Head of caudate nucleus (tissue), 42 donors: ENCODE results near the gene UNCX.
"Not testable (repeated sequence)": the region's sequence is repeated elsewhere in the genome, so short reads cannot be mapped to it uniquely, and the experiment has no call there.

Source experiments
- DNase-seq, 42 donors: peaks; one replicate each; pipeline versions ENCODE4 v3.0.0 to v3.0.0-alpha.2; 2020 to 2021; ENCODE audit warnings: mixed read lengths in 7 of 42
- intact Hi-C: fragments of 100-400 bp; cut with DNase I; formaldehyde crosslinking; loops from one replicate; pipeline ENCODE4 v1.15.0; 2022

Gene UNCX

DNA sequence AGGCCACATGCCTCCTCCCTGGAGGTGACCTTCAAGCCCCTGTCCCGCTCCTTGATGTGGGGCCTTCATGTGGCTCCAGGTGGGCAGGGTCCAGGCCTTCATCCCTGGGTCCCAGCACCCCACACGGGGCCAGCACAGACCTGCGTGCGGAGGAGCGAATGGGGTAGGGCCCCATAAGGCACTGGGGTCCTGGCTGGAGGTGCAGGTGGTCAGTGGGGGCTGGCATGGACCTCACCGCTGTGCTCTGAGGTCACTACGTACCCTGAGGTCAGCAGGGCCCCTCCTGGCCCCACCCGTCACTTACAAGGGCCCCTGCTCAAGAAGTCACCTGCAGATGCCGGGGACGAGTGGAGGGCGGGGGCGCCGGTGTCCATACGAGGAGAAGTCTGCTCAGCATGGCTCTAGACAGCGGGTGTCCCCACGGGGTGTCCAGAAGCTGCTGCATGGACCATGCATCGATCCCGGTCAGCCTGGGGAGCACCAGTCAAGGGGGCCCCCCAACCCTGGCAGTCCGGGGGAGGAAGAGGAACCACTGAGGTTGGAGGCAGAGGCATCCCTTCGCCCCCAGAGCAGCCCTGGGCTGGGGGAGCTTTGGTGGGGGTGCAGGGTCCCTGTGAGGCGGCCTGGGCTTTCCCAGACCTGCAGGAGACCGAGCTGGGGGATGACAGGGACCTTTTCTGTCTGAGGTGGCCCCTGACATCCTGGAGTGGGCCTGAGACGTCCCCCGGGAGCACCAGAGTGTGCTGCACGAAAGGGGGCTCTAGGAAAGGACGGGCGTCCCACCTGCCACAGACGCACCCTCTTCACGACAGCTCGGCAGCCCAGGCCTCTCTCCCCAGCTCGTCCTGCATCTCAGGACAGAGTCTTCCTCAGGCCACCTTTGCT is 34.6 kb downstream of the UNCX start:
- intact Hi-C loops: no loop called here
- no peak for DNase-seq

DNA sequence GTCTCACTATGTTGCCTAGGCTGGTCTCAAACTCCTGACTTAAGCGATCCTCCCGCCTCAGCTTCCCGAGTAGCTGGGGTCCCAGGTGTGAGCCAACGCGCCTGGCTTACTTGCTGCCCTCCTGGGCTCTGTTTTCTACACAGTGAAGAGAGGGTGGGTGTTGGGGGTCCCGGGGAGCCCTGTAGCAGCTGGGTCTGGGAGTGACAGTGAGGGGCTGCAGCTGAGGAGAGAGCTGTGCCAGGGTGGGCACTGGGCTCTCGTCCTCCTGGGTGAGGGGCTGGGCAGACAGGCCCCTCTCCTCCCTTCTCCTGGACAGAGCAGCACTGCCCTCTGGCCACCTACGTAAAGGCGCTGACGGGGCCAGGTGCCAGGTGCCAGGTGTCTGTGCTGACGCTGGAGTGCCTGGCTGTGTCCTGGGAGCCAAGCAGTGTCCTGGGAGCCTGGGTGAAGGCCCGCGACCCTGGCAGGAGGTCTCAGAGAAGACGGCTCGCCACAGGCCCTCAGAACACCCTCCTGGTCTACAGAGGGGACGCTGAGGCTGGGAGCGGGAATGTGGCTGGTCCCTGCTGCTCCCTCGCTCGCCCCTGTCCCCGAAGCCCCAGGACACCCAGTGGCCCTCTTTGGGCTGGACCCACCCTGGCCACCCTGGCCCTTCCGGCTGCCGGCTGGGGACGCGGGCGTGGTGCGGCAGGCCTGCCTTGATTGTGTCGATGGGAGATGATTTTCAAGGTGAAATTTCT is 35.6 kb downstream of the UNCX start:
- DNase-seq: no peak
- intact Hi-C loops: no loop called here

- no peak for DNase-seq
- intact Hi-C loops: no loop called here
Observed at GRCh38 chr7:1268866-1269265, 36.2 kb downstream of the UNCX start.

DNA sequence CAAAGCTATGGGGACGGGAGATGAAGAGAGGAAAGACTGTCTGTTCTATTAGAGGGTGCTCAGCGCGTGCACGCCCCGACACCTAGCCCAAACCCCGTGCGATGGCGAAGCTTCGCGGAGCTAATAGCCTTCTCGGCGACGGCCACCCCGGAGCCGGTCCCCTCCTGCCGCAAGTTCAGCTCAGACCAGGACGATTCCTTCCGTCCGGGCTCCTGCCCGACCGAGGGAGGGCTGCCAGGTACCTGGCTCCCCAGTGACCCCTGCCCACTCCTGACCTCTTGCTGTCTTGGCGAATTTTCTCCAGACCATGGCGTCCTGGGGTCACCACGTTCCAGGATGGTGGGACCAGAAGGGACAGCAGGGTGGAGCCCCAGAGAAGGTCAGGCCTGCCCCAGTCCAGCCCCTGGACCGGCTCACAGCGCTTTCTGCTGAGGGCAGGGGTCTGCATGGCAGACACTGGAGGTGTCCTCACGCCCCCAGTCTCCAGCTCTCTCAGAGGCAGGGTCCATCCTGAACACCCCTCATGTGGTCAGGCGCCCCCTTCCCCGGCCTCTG is 36.7 kb downstream of the UNCX start:
- no peak for DNase-seq
- intact Hi-C loops: no loop called here

GRCh38 chr7:1270181-1270580 is 37.5 kb downstream of the UNCX start:
- no peak for DNase-seq
- intact Hi-C loops: no loop called here

DNA sequence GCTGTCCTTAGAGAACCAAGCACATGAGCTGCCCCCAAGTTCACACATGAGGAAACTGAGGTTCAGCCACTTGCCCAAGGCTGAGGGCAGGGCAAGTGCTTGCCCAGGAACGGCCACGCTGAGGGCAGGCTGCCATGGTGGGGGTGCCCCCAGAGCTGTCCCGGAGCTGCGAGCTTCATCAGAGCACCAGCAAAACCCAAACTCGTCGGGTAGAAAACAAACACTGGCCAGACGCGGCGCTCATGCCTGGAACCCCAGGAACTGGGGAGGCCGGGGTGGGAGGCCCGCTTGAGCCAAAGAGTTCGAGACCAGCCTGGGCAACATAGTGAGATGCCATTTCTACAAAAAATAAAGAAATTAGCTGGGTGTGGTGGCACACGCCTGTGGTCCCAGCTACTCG is 38.4 kb downstream of the UNCX start:
- intact Hi-C loops: no loop called here

GRCh38 chr7:1271656-1272055 is 39.0 kb downstream of the UNCX start:
- intact Hi-C loops: no loop called here
- no peak for DNase-seq

More for the DNA sequence above, 38.4 kb downstream of the UNCX start:
- no peak for DNase-seq

- DNase-seq, intact Hi-C loops: not testable (repeated sequence)
Observed at GRCh38 chr7:1272136-1272535, 39.5 kb downstream of the UNCX start.

DNA sequence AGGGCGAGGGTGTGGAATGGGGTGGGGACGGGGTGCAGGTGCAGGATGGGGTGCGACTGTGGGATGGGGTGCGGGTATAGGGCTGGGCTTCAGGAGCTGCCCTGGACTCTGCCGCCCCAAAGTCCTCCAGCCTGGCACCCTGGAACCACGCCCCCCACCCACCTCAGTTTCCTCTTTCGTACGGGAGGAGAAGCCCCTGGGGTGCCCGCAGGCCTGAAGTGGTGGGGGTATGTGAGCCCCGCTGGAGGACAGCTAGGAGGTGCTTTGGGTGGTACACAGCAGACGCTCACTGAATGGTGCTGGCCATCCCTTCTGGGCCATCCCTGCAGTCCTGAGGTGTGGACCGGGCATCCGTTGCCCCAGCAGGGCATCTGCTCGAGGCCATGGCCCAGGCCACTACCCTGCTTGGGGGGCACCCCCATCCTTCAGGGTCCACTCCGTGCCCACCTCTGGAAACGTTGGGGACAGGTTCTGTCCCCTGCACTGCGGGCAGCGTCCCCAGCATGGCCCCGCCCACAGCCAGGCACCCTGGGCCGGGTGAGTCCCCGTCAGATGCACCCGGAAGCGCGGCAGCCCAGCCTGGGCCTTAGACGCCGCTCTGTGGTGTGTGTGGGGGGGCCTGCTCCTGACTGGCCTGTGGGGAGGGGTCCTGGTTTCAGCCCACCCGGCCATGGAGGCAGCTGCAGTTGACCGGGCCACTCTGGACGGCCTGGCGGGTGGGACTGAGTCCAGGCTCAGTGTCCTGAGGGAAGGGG is 41.6 kb downstream of the UNCX start:
- no peak for DNase-seq
- intact Hi-C loops: no loop called here

DNA sequence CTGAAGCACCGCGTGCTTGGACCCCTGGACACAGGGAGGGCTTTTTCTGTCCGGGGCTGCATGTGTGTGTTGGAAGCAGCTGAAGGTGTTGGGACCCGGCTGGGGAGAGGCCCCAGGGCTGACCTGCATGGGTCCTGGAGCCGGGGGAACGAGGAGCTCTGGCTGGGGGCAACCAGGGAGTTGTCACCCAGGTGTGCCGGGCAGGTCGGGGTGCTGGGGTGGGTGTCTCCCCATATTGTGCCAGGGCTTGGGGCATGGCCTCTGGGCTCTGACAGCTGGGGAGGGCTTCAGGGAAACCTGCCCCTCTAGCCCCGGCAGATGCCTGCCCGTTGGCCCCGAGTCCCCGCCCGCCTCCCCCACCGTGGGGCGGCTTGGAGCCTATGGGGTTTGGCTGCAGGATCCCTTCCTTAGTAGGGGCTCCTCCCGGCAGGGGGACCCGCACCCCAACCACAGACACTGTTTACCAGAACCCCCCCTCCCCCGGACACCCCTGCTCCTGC is 42.3 kb downstream of the UNCX start:
- intact Hi-C loops: no loop called here

DNA sequence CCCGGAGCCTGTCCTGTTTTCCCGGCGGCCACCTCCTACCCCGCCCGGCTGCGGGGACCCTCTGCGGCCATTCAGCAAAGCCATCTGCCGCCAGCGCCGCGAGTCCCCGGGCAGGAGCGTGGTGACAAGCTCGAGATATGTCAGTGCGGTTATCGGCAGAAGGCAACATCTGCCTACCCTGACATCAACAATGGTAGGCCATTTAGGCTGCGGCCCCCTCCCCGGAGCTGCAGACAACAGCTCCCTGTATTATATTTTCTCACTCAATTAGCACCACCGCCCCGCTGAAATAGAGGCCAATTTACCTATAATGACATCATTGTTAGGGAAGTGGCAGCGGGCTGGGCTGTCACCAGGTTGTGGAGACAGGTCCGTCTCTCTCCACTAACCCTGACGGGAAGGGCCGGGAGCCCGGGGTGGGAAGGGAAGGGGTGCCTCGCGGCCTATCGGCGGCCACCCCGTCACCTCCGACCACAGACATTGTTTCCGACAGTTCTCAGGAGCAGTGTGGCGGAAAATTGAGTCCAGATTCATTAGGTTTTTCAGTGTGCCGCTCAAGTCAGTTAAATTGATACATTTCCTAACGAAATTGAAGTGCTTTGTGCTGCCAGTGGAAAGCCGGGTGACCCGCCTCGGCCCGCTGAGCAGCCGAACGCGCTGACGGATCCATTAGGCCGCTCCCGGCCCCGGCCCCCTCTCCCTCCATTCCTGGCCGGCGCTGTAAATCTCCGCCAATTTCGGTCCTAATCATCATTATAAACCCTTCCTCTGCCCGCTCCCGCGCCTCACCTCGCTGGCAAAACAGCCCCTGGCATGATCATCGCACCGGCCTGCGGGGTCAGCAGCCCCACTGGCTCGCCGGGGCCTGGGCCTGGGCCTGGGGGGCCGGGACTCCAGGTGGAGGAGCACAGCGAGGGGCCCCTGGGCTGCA is 43.0 kb downstream of the UNCX start:
- no peak for DNase-seq
- intact Hi-C loops: no loop called here

More for the DNA sequence above, 42.3 kb downstream of the UNCX start:
- no peak for DNase-seq

- intact Hi-C loops: no loop called here
Observed at GRCh38 chr7:1276626-1277175, 44.0 kb downstream of the UNCX start.

DNA sequence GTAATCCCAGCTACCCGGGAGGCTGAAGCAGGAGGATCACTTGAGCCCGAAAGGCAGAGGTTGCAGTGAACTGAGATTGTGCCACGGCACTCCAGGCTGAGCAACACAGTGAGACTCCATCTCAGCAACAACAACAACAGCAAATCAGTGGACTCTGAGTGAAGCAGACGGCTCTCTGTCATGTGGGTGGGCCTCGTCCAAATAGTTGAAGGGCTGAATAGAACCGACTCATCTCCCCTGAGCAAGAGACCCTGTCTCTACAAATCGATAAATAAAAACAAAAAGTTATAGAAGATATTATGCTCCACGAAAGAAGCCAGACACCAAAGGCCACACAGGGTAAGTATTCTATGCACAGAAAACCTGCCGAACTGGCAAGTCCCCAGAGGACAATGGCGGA is 45.9 kb downstream of the UNCX start:
- DNase-seq: no peak

More at GRCh38 chr7:1276626-1277175, 44.0 kb downstream of the UNCX start:
- DNase-seq: no peak

DNA sequence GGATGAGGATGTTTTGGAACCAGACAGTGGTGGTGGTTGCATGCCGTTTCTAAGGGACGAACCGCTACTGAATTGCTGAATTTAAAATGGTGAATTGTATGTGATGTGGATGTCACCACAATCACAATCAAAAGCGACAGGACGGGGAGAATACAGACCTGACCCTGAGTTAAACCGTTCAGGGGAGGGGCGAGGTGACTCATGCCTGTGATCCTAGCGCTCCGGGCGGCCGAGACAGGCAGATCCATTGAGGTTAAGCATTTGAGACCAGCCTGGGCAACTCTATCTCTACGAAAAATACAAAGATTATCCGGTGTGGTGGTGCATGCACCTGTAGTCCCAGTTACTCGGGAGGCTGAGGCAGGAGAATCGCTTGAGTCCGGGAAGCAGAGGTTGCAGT is 46.4 kb downstream of the UNCX start:
- intact Hi-C loops: no loop called here
- no peak for DNase-seq

More for the DNA sequence above, 45.9 kb downstream of the UNCX start:
- intact Hi-C loops: no loop called here

DNA sequence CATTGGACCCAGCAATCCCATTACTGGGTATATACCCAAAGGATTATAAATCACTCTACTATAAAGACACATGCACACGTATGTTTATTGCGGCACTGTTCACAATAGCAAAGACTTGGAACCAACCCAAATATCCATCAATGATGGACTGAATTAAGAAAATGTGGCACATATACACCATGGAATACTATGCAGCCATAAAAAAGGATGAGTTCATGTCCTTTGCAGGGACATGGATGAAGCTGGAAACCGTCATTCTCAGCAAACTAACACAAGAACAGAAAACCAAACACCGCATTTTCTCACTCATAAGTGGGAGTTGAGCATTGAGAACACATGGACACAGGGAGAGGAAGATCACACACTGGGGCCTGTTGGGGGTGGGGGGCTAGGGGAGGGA is 47.2 kb downstream of the UNCX start:
- DNase-seq, intact Hi-C loops: not testable (repeated sequence)

DNA sequence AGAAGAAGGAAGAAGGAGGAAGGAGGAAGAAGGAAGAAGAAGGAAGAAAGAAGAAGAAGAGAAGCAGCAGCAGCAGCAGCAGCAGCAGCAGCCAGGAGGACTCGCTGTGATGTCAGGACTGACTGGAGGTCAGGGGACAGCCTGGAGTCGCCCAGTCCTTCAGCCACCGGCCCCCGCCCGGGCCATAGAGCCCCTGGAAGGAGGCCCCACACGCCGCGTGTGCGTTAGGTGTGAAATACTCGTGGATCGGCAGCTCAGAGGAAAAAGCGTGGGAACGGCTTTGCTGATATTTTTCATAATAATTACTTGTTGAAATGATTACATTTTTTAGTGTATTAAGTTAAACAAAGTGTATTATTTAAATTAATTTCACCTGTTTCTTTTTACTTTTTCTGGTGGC is 48.4 kb downstream of the UNCX start:
- intact Hi-C loops: no loop called here
- no peak for DNase-seq

GRCh38 chr7:1282679-1283078 is 50.0 kb downstream of the UNCX start:
- no peak for DNase-seq
- intact Hi-C loops: no loop called here

DNA sequence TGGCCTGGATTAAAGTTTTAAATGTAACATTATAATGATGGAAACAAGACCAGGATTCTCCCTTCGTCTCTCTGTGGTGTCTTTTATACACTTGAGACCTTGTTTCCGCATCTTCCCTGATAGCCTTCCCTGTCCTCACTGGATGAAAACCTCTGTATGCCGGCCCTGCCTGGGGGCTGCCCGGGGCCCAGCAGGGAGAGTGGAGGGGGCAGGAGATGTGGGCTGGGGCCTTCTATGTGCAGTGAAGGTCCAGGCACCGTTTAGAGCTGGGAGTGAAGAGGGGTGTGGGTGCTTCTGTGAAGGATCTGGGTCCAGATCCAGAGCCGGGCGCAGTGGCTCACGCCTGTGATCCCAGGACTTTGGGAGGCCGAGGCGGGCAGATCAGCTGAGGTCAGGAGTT is 50.7 kb downstream of the UNCX start:
- DNase-seq: no peak
- intact Hi-C loops: no loop called here
